Fibroblast of skin of abdomen (primary cell): ENCODE data around the gene TOMM5.

Experiments
- DNase-seq: peaks from one replicate; pipeline ENCODE4 v3.0.0-alpha.2; 2013

The TOMM5 gene

GRCh38 chr9:37561682-37562081 is 30.7 kb downstream of the TOMM5 start:
- no peak for DNase-seq

- DNase-seq = no peak
Measured at GRCh38 chr9:37559855-37560592, 32.4 kb downstream of the TOMM5 start.

GRCh38 chr9:37559125-37559524 is 33.3 kb downstream of the TOMM5 start:
- DNase-seq = no peak

DNA sequence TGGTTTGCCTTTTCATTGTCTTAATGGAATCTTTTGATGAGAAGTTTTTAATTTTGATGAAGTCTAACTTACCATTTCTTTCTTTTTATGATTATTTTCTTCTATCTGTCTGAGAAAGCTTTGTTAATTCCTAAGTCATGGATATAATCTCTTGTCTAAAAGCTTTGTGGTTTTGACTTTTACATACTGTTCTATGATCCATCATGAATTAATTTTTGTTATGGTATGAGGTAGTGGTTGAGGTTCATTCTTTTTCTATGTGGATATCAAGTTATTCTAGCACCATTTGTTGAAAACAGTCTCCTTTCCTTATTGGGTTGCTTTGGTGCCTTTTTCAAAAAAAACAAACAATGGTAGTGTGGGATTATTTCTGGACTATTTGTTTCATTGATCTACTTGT is 36.6 kb downstream of the TOMM5 start:
- DNase-seq = peak; percentile 61

GRCh38 chr9:37554318-37554717 is 38.1 kb downstream of the TOMM5 start:
- no peak for DNase-seq

DNA sequence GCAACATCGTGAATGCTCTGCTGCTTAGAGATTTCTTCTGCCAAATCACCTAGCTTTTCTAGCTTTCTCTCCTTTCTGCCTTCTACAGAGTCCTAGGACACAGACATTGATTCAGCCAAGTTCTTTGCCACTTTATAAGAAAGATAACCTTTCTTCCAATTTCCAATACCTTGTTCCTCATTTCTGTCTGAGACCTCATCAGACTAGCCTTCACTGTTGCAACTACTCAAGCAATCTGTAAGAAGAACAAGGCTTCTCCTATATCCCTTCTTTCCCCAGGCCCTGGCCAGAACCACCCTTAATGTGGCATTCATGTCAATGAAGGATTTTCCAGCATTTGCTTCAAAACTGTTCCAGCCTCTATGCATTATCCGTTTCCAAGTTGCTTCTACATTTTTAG is 40.5 kb downstream of the TOMM5 start:
- DNase-seq = no peak

GRCh38 chr9:37551468-37551867 is 40.9 kb downstream of the TOMM5 start:
- no peak for DNase-seq

- DNase-seq = peak; percentile 48
Measured at GRCh38 chr9:37550781-37551180, 41.6 kb downstream of the TOMM5 start.

- no peak for DNase-seq
Measured at GRCh38 chr9:37549527-37549926, 42.9 kb downstream of the TOMM5 start.

DNA sequence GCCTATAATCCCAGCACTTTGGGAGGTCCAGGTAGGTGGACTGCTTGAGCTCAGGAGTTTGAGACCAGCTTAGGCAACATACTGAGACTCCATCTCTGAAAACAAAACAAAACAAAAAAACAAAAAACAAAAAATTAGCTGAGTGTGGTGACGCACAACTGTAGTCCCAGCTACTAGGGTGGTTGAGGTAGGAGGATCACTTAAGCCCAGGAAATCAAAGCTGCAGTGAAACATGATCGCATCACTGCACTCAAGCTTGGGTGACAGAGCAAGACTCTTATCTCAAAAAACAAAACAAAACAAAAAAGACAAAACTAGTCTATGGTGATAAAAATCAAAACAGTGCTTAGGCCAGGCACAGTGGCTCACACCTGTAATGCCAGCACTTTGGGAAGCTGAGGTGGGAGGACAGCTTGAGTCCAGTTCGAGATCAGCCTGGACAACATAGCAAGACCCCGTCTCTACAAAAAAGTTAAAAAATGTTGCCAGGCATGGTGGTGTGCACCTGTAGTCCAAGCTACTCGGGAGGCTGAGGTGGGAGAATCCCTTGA is 45.0 kb downstream of the TOMM5 start:
- no peak for DNase-seq

GRCh38 chr9:37543468-37543867 is 48.9 kb downstream of the TOMM5 start:
- no peak for DNase-seq

- no peak for DNase-seq
Measured at GRCh38 chr9:37542895-37543294, 49.5 kb downstream of the TOMM5 start.

DNA sequence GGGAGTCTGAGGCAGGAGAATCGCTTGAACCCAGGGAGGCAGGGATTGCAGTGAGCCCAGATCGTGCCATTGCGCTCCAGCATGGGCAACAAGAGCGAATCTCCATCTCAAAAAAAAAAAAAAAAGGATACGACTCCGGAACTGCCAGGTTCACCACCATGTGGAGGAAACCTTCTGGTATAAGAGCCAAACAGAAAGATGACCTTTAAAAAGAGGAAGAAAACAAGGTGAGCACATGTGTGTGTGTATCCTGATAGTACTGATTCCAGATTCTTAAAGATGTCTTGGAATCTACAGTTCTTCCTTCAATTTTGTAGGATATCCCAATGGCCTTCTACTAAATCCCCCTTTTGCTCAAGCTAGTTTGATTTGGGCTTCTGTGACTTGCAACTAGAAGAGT is 49.9 kb downstream of the TOMM5 start:
- DNase-seq = no peak

GRCh38 chr9:37541465-37541864 is 50.9 kb downstream of the TOMM5 start:
- DNase-seq = no peak

GRCh38 chr9:37540634-37541033 is 51.8 kb downstream of the TOMM5 start:
- no peak for DNase-seq

- DNase-seq = no peak
Measured at GRCh38 chr9:37539634-37540033, 52.8 kb downstream of the TOMM5 start.
